PC-3 (cell line): ENCODE results near the gene PIGK. TPM values are rescaled to one million over a fixed set of nuclear protein-coding genes. Genes with fewer than 3 reads are reported as not detected.
A peak's percentile ranks its signal among the peaks of the same experiment; 100 is the strongest.

Experiments
- ATAC-seq: fragments of 200-7000 bp; cut with Tn5 transposase; 2 replicates; pipeline ENCODE4 v1.9.1; 2020; ENCODE audit warnings: mild to moderate bottlenecking, moderate library complexity
- Bru-seq: library from RNA; stranded (reverse); fragments of 400-500 nt; gene quantifications from one replicate; lab custom pipeline; 2021; lab: Mats Ljungman, UMichigan
- BruChase-seq, 2 experiments: library from RNA; stranded (reverse); fragments of 400-500 nt; gene quantifications; one replicate each; lab custom pipeline; 2021; lab: Mats Ljungman, UMichigan
- BruUV-seq: library from RNA; stranded (reverse); fragments of 400-500 nt; replicated peaks from 2 replicates; lab custom pipeline; 2021; lab: Mats Ljungman, UMichigan
- CTCF ChIA-PET: fragments of 300-600 bp; sonication (Branson Sonifier 250); formaldehyde crosslinking; loops from one replicate; lab custom pipeline; 2022; ENCODE audit warnings: antibody characterized with exemption; lab: Charles Lee
- POLR2A ChIA-PET: fragments of 300-600 bp; sonication (Branson Sonifier 250); formaldehyde crosslinking; loops from one replicate; lab custom pipeline; 2022; ENCODE audit warnings: antibody characterized with exemption; ENCODE audit not compliant: unreplicated experiment; lab: Charles Lee
- DNase-seq: peaks from one replicate; pipeline ENCODE4 v3.0.0-alpha.2; 2015
- H2AFZ ChIP-seq: fragments of 300-600 bp; sonication (generic); 2 replicates; pipeline ENCODE4 v1.6.0; 2016; ENCODE audit warnings: antibody characterized with exemption, low read length
- H3F3A ChIP-seq: fragments of 300-600 bp; sonication (generic); one replicate; pipeline ENCODE4 v1.6.0; 2017; ENCODE audit warnings: antibody characterized with exemption, low read length, control low read depth, mild to moderate bottlenecking; ENCODE audit not compliant: unreplicated experiment
- H3K27ac ChIP-seq: fragments of 300-600 bp; sonication (generic); 2 replicates; pipeline ENCODE4 v1.5.1; 2016; ENCODE audit warnings: mild to moderate bottlenecking, low read length
- H3K27me3 ChIP-seq: fragments of 300-600 bp; sonication (generic); 2 replicates; pipeline ENCODE4 v1.6.1; 2016; ENCODE audit warnings: low read length, mixed read lengths
- H3K36me3 ChIP-seq: fragments of 300-600 bp; sonication (generic); 2 replicates; pipeline ENCODE4 v1.6.1; 2016; ENCODE audit warnings: low read depth, mixed run types, low read length, mixed read lengths
- H3K4me1 ChIP-seq: fragments of 300-600 bp; sonication (generic); 2 replicates; pipeline ENCODE4 v1.5.1; 2016; ENCODE audit warnings: low read length; ENCODE audit not compliant: insufficient read depth
- H3K4me2 ChIP-seq: fragments of 300-600 bp; sonication (generic); 2 replicates; pipeline ENCODE4 v1.6.0; 2016; ENCODE audit warnings: low read length
- H3K4me3 ChIP-seq: fragments of 300-600 bp; sonication (generic); 2 replicates; pipeline ENCODE4 v1.5.1; 2016; ENCODE audit warnings: mild to moderate bottlenecking, low read length, mixed read lengths
- H3K79me2 ChIP-seq: fragments of 300-600 bp; sonication (generic); 2 replicates; pipeline ENCODE4 v1.6.1; 2017; ENCODE audit warnings: low read length, mixed read lengths
- H3K9ac ChIP-seq: fragments of 300-600 bp; sonication (generic); 2 replicates; pipeline ENCODE4 v1.6.0; 2016; ENCODE audit warnings: mild to moderate bottlenecking, low read length
- H3K9me2 ChIP-seq: fragments of 300-600 bp; sonication (generic); replicated peaks from 2 replicates; pipeline ENCODE4 v1.6.1; 2016; ENCODE audit warnings: mixed run types, low read length, mixed read lengths
- H3K9me3 ChIP-seq: fragments of 300-600 bp; sonication (generic); 2 replicates; pipeline ENCODE4 v1.6.1; 2016; ENCODE audit warnings: low read length, mixed read lengths
- H4K20me1 ChIP-seq: fragments of 300-600 bp; sonication (generic); 2 replicates; pipeline ENCODE4 v1.6.1; 2016; ENCODE audit warnings: low read length, mixed read lengths
- CTCF ChIP-seq: fragments of 300-600 bp; sonication (generic); conservative IDR thresholded peaks from 2 replicates; pipeline ENCODE4 v1.5.1; 2017; ENCODE audit warnings: antibody characterized with exemption, low read depth, mild to moderate bottlenecking, low read length
- EZH2 ChIP-seq: fragments of 300-600 bp; sonication (generic); IDR thresholded peaks from one replicate; pipeline ENCODE4 v1.6.1; 2017; ENCODE audit warnings: antibody characterized with exemption, mild to moderate bottlenecking, low read length; ENCODE audit not compliant: unreplicated experiment
- EZH2phosphoT487 ChIP-seq: fragments of 300-600 bp; sonication (generic); IDR thresholded peaks from 2 replicates; pipeline ENCODE4 v1.6.1; 2018; ENCODE audit warnings: mild to moderate bottlenecking, antibody characterized with exemption, low read length, borderline replicate concordance
- intact Hi-C: fragments of 100-400 bp; cut with micrococcal nuclease; formaldehyde crosslinking; loops from 2 replicates; pipeline ENCODE4 v1.9.0; 2023
- long read RNA-seq: library from polyadenylated mRNA; unstranded; transcript quantifications from one replicate; pipeline ENCODE4 v2.0.0, GENCODE V29; 2021; ENCODE audit not compliant: unreplicated experiment
- total RNA-seq: library from RNA; depleted of rRNA; stranded (reverse); fragments of >200 nt; gene quantifications from 2 replicates; pipeline ENCODE4 v1.2.3, GENCODE V29; 2014; rRNA removed

The PIGK gene
- total RNA-seq (24.8 and 40.3 TPM in 2 replicates), Bru-seq, nascent RNA (percentile 61 among the genes with signal in this experiment), BruChase-seq, experiment 1, labeled RNA remaining after a 6-hour chase (percentile 49 among the genes with signal in this experiment), BruChase-seq, experiment 2, labeled RNA remaining after a 2-hour chase (percentile 54 among the genes with signal in this experiment)
- long read RNA-seq, full-length matches to known transcripts, result 71 of 86 reads
- long read RNA-seq, partial matches to known transcripts, result 4 of 86 reads
- long read RNA-seq, other reads (novel, unspliced or antisense), result 11 of 86 reads

GRCh38 chr1:77219166-77219887 lies at the start of gene PIGK:
TSS of gene PIGK (minus strand) at chr1:77219430. CDS start at chr1:77219402, 28 bp downstream.
- CTCF ChIA-PET, result interaction anchor here (0.8 kb wide), 1 partner anchor 254 kb away, joined by 3 read pairs; no protein-coding TSS in a partner anchor
- intact Hi-C loops, result loop anchor here (1.0 to 5.0 kb wide), 4 partner anchors 92 to 314 kb away; no protein-coding TSS in a partner anchor
- H3K27me3 ChIP-seq, result no peaks in the 10 kb centered on the region

GRCh38 chr1:77267035-77267434 lies 47.8 kb upstream of the PIGK start:
- DNase-seq (no peak), ATAC-seq (no peak)
- intact Hi-C loops, result no loop called here
- no peaks in the 10 kb centered on the region for H3K9me2 ChIP-seq
- no peaks in the 10 kb centered on the region for H3K9me3 ChIP-seq
- H3K9ac ChIP-seq, result no peak overlapping the region
- ChIA-PET POLR2A (no interaction called here), CTCF (no interaction called here)
- no peak overlapping the region for H2AFZ ChIP-seq
- H3K4me1 ChIP-seq, result 0 out of 2 replicates have a peak, but pooled peaks cover 6% of the 10 kb centered on the region
- H3K4me3 ChIP-seq, result no peak overlapping the region
- H3K79me2 ChIP-seq, result no peaks in the 10 kb centered on the region
- TF ChIP-seq EZH2phosphoT487 (no peak), CTCF (no peak), EZH2 (no peak)
- H3K4me2 ChIP-seq, result no peak overlapping the region
- no peak overlapping the region for H3K27ac ChIP-seq
- no peaks in the 10 kb centered on the region for H3K27me3 ChIP-seq
- BruUV-seq, result no TSS peak
- no peaks in the 10 kb centered on the region for H3F3A ChIP-seq
- H4K20me1 ChIP-seq, result no peaks in the 10 kb centered on the region
- H3K36me3 ChIP-seq, result no peaks in the 10 kb centered on the region

More at GRCh38 chr1:77219166-77219887, at the start of gene PIGK:
- H3K4me1 ChIP-seq, result peaks cover 9% of the 10 kb centered on the region; the same call in 1 of the 2 replicates
- H4K20me1 ChIP-seq, result no peaks in the 10 kb centered on the region
- H3K4me2 ChIP-seq, result peak within 1 kb of the TSS; percentile 89
- POLR2A ChIA-PET, result interaction anchor here (0.6 to 0.7 kb wide), 2 partner anchors 192 to 439 kb away, joined by 3 read pairs; no protein-coding TSS in a partner anchor
- 0 out of 2 replicates have a peak, but pooled peaks have one; percentile 10 for TF ChIP-seq CTCF
- no peak for TF ChIP-seq EZH2
- peak within 1 kb of the TSS; percentile 83 for H3K9ac ChIP-seq
- no peaks in the 10 kb centered on the region; the same call in 1 of the 2 replicates for H3K36me3 ChIP-seq
- no peaks in the 10 kb centered on the region for H3K9me3 ChIP-seq
- DNase-seq (peak; percentile 94), ATAC-seq (peak; percentile 94)
- BruUV-seq, result no TSS peak
- no peaks in the 10 kb centered on the region for H3F3A ChIP-seq
- H3K27ac ChIP-seq, result peak within 1 kb of the TSS; percentile 53
- peak within 1 kb of the TSS; percentile 93 for H3K4me3 ChIP-seq
- H3K9me2 ChIP-seq, result no peaks in the 10 kb centered on the region
- peaks cover 51% of the 10 kb centered on the region for H3K79me2 ChIP-seq
- H2AFZ ChIP-seq, result peak within 1 kb of the TSS; percentile 97
